ENCODE data around the gene VAV1.

DNA sequence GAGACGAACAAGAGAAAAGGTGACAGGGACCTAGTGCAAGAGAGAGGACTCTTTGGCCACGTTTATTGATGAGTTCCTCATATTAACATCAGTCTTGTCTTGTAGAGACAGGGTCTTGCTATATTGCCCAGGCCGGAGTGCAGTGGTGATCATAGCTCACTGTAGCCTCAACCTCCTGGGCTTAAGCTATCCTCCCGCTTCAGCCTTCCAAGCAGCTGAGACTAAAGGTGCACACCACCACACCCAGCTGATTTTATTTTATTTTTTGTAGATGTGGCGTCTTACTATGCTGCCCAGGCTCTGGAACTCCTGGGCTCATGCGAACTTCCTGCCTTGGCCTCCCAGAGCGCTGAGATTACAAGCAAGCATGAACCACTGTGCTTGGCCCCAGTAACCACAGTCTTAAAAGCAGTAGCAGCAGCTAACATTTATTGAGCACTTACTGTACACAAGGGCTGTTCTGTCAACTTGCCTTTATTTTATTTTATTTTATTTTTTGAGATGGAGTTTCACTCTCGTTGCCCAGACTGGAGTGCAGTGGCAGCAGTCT, 4.2 kb upstream of the VAV1 start:
- TF ChIP-seq POLR2A (IDR thresholded peaks at IDR 0.05) (no peak), CTCF (IDR thresholded peaks at IDR 0.05) (no peak), POLR2AphosphoS5 (IDR thresholded peaks at IDR 0.05) (no peak), EP300 (IDR thresholded peaks at IDR 0.05) (no peak)
